Measurements from ENCODE around the gene RETREG2.
A peak's percentile ranks its signal among the peaks of the same experiment; 100 is the strongest.

RETREG2 gene

GRCh38 chr2:219228041-219228910, 50.2 kb downstream of the RETREG2 start:
- TF ChIP-seq CTCF (IDR thresholded peaks at IDR 0.05; ENCODE audit: extremely low read depth, missing control alignments): no peak
- DNase-seq (ENCODE audit: low spot score): peak; percentile 23

GRCh38 chr2:219228911-219229304, 50.8 kb downstream of the RETREG2 start:
- no peak for DNase-seq (ENCODE audit: low spot score)

GRCh38 chr2:219229305-219230058, 51.4 kb downstream of the RETREG2 start, which contains the start of the genes ANKZF1 and ATG9A:
Gene ANKZF1 (plus strand): TSS chr2:219229806. CDS start chr2:219230258, 452 bp downstream.
Gene ATG9A (minus strand): TSS chr2:219229636. CDS start chr2:219228024, 1,612 bp downstream.
- DNase-seq (ENCODE audit: low spot score): peak; percentile 99
- no peak for TF ChIP-seq CTCF (IDR thresholded peaks at IDR 0.05; ENCODE audit: extremely low read depth, missing control alignments)

More at GRCh38 chr2:219228911-219229304, 50.8 kb downstream of the RETREG2 start:
- TF ChIP-seq CTCF (IDR thresholded peaks at IDR 0.05; ENCODE audit: extremely low read depth, missing control alignments): no peak

GRCh38 chr2:219230059-219230540, 52.0 kb downstream of the RETREG2 start:
- DNase-seq (ENCODE audit: low spot score): peak; percentile 55
- TF ChIP-seq CTCF (IDR thresholded peaks at IDR 0.05; ENCODE audit: extremely low read depth, missing control alignments): no peak

- no peak for DNase-seq (ENCODE audit: low spot score)
- TF ChIP-seq CTCF (IDR thresholded peaks at IDR 0.05; ENCODE audit: extremely low read depth, missing control alignments): no peak
These were observed 56.3 kb downstream of the RETREG2 start for GRCh38 chr2:219234331-219234730.

All from GM20000 (cell line).